ENCODE measurements around the gene ADAMTSL2. TPM values are rescaled to one million over a fixed set of nuclear protein-coding genes. Genes with fewer than 3 reads are reported as not detected.
A peak's percentile ranks its signal among the peaks of the same experiment; 100 is the strongest.

ADAMTSL2 gene
- polyA plus RNA-seq, 1 of the 3 experiments (the other 2 are of a cell fraction) = 0.21 TPM

- TF ChIP-seq USF1 (IDR thresholded peaks at IDR 0.05; ENCODE audit: borderline replicate concordance, low read depth) (no peak), MXI1 (IDR thresholded peaks at IDR 0.05; ENCODE audit: low read depth, low read length) (peak; percentile 61; the same call in 1 of the 2 replicates), NRF1 (IDR thresholded peaks at IDR 0.05; ENCODE audit: low read depth, low read length) (no peak), FOSL2 (IDR thresholded peaks at IDR 0.05; ENCODE audit: borderline replicate concordance, low read depth) (no peak), EP300 (IDR thresholded peaks at IDR 0.05; ENCODE audit: borderline replicate concordance in 1 of 2, low read depth in 1 of 2, low read length in 1 of 2) (peak in 1 of 2 experiments; percentile 83; a peak in 2 of 4 replicates), RCOR1 (IDR thresholded peaks at IDR 0.05; ENCODE audit: low read length) (peak; percentile 53; the same call in 1 of the 2 replicates)
Observed at GRCh38 chr9:133581513-133582343, 47.2 kb downstream of the ADAMTSL2 start (continued).

DNA sequence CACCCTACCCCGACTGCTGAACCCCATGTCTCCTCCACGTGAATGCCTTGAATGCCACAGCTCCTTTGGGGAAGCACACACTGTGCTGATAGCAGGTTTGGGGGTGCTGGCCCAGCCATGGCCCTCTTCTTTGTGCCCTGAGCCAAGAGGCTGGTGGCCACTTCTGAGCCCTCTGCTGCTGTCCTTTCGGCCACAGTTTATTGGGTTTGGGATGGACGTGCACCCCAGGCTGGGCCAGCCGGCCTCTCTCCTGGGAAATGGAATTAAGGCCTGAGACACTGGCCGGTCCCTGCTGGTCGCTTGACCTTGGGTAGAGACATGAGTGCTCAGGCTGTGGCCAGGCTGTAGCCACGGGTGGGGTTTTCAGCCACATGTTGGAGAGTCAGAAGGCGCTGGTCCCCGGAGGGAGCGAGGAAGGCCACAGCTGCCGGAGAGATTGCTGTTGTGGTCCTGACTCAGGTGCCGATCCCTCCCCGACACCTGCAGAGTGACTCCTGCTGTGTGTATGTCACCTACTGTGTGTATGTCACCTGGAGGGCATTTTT, 48.1 kb downstream of the ADAMTSL2 start:
- Histone ChIP-seq H3K9me2 (no peaks in the 10 kb centered on the region), H3K4me3 (ENCODE audit: low read depth in 2 of 2, low read length in 1 of 2) (no peak overlapping the region), H3K4me2 (no peak overlapping the region), H3K27me3 (ENCODE audit: insufficient read depth) (peaks cover 19% of the 10 kb centered on the region), H3K36me3 (replicated peaks in 1 of 2; ENCODE audit: control insufficient read depth in 1 of 2, insufficient read depth in 2 of 2, low read length in 1 of 2) (no peaks in the 10 kb centered on the region), H3F3A (replicated peaks; ENCODE audit: insufficient read depth) (no peaks in the 10 kb centered on the region), H3K4me1 (ENCODE audit: control insufficient read depth in 1 of 2, insufficient read depth in 2 of 2, low read depth in 1 of 2, low read length in 1 of 2) (peaks cover 0 to 93% of the 10 kb centered on the region in 2 experiments; a peak in 3 of 4 replicates), H3K79me2 (ENCODE audit: insufficient read depth) (no peaks in the 10 kb centered on the region), H4K20me1 (ENCODE audit: insufficient read depth) (no peaks in the 10 kb centered on the region), H3K9ac (no peak overlapping the region), H2AFZ (ENCODE audit: low read depth) (no peak overlapping the region), H3K9me3 (no peaks in the 10 kb centered on the region), H3K27ac (ENCODE audit: low read depth in 2 of 2, low read length in 1 of 2) (peak overlapping the region in 1 of 2 experiments; percentile 100; a peak in 2 of 4 replicates)
- DNase-seq = no peak
- TF ChIP-seq FOXJ3 (CRISPR knock-in tag; IDR thresholded peaks at IDR 0.05) = no peak
- POLR2A ChIA-PET = interaction anchor here (0.7 to 3.0 kb wide), 10 partner anchors 9 to 82 kb away, joined by 3 to 47 read pairs (median 4); partner anchors contain the start of gene DBH
- 70% methylated on average over 6 of the region's 14 CpGs for WGBS (ENCODE audit: low lambda C conversion rate)
- CTCF ChIA-PET = interaction anchor here (1.0 to 9.1 kb wide), 7 partner anchors 9 to 54 kb away, joined by 3 to 102 read pairs (median 7); partner anchors contain the start of genes ADAMTSL2, DBH and FAM163B

GRCh38 chr9:133583111-133583510, 48.6 kb downstream of the ADAMTSL2 start:
- H3K9me3 ChIP-seq = no peaks in the 10 kb centered on the region
- peaks cover 19% of the 10 kb centered on the region for H3K27me3 ChIP-seq (ENCODE audit: insufficient read depth)
- no peak overlapping the region for H3K4me3 ChIP-seq (ENCODE audit: low read depth in 2 of 2, low read length in 1 of 2)
- ChIA-PET POLR2A (interaction anchor here (0.9 to 5.1 kb wide), 5 partner anchors 9 to 67 kb away, joined by 3 to 94 read pairs (median 3); partner anchors contain the start of gene DBH), CTCF (interaction anchor here (1.0 to 9.1 kb wide), 4 partner anchors 10 to 53 kb away, joined by 3 to 102 read pairs (median 27); partner anchors contain the start of genes ADAMTSL2, DBH and FAM163B)
- no peak for TF ChIP-seq REST (IDR thresholded peaks at IDR 0.05; ENCODE audit: low read depth, low read length)
- TF ChIP-seq, protein P1, sequence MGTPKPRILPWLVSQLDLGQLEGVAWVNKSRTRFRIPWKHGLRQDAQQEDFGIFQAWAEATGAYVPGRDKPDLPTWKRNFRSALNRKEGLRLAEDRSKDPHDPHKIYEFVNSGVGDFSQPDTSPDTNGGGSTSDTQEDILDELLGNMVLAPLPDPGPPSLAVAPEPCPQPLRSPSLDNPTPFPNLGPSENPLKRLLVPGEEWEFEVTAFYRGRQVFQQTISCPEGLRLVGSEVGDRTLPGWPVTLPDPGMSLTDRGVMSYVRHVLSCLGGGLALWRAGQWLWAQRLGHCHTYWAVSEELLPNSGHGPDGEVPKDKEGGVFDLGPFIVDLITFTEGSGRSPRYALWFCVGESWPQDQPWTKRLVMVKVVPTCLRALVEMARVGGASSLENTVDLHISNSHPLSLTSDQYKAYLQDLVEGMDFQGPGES (IDR thresholded peaks at IDR 0.05; ENCODE audit: low read depth, low read length) = no peak
- TF ChIP-seq SIN3A (IDR thresholded peaks at IDR 0.05; ENCODE audit: borderline replicate concordance, low read depth, low read length) = no peak
- no peak for TF ChIP-seq YY1 (IDR thresholded peaks at IDR 0.05; ENCODE audit: low read depth)
- TF ChIP-seq FOXM1 (IDR thresholded peaks at IDR 0.05; ENCODE audit: low read depth) = no peak
- TF ChIP-seq POLR2AphosphoS5 (IDR thresholded peaks at IDR 0.05; ENCODE audit: low read depth, low read length) = no peak
- no peak for TF ChIP-seq RFX5 (IDR thresholded peaks at IDR 0.05; ENCODE audit: low read length)
- no peak for TF ChIP-seq RXRA (IDR thresholded peaks at IDR 0.05; ENCODE audit: borderline replicate concordance, low read depth)
- no peak for TF ChIP-seq MXI1 (IDR thresholded peaks at IDR 0.05; ENCODE audit: low read depth, low read length)
- no peak overlapping the region for H3K4me2 ChIP-seq
- peaks cover 0 to 92% of the 10 kb centered on the region in 2 experiments; a peak in 3 of 4 replicates for H3K4me1 ChIP-seq (ENCODE audit: control insufficient read depth in 1 of 2, insufficient read depth in 2 of 2, low read depth in 1 of 2, low read length in 1 of 2)
- no peaks in the 10 kb centered on the region for H3F3A ChIP-seq (replicated peaks; ENCODE audit: insufficient read depth)
- H3K27ac ChIP-seq (ENCODE audit: low read depth in 2 of 2, low read length in 1 of 2) = peak overlapping the region in 1 of 2 experiments; percentile 100; a peak in 2 of 4 replicates
- no peak for DNase-seq
- no peak overlapping the region for H3K9ac ChIP-seq
- H3K9me2 ChIP-seq = no peaks in the 10 kb centered on the region
- no peak overlapping the region for H2AFZ ChIP-seq (ENCODE audit: low read depth)
- H4K20me1 ChIP-seq (ENCODE audit: insufficient read depth) = no peaks in the 10 kb centered on the region
- WGBS (ENCODE audit: low lambda C conversion rate) = no CpG with 5 or more reads among the region's 3 CpGs
- H3K36me3 ChIP-seq (replicated peaks in 1 of 2; ENCODE audit: control insufficient read depth in 1 of 2, insufficient read depth in 2 of 2, low read length in 1 of 2) = no peaks in the 10 kb centered on the region
- no peaks in the 10 kb centered on the region for H3K79me2 ChIP-seq (ENCODE audit: insufficient read depth)

Measured in SK-N-SH (cell line).